GM21360 (cell line): ENCODE data around the gene SYT2.

ENCODE experiments used
- ATAC-seq: cut with Tn5 transposase; IDR thresholded peaks from one replicate; pipeline ENCODE4 v1.9.1; 2021; ENCODE audit warnings: mild to moderate bottlenecking, moderate library complexity; ENCODE audit not compliant: unreplicated experiment

The SYT2 gene

DNA sequence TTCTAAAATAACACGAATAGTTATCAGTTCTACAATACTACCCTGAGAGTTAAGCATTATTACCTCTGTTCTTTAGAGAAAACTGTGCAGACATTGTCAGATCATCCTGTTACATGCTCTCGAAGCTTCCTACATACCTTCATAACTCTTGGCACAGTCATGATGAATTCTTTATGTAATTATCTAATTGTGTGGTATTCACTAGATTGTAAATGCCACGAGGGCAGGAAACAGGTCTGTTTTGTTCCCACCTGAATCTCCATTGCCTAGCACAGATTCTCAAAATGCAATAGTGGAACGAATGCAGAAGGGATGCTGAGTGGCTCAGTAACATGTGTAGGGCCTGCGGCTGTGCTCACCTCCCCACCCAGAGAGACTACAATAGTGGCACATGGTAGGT is 3.4 kb downstream of the SYT2 start:
- no peak for ATAC-seq

DNA sequence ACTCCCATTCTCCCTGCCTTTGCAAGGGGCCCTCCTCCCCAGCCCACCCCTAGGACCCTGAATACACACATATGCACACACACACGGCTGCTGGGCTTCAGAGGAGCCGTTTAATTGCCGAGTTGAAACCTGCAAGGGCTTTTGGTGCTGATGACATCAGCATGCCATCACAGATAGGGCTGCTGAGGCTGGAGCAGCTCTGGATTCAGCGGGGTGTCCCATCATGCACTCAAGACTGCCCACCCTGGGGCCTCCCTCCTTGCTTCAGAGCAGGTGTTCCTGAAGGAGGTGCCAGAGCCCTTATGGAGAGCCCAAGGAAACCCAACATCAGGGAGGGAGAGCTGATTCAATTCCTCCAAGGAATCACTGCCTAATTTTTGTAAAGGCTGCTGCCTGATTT is 5.7 kb downstream of the SYT2 start:
- no peak for ATAC-seq

DNA sequence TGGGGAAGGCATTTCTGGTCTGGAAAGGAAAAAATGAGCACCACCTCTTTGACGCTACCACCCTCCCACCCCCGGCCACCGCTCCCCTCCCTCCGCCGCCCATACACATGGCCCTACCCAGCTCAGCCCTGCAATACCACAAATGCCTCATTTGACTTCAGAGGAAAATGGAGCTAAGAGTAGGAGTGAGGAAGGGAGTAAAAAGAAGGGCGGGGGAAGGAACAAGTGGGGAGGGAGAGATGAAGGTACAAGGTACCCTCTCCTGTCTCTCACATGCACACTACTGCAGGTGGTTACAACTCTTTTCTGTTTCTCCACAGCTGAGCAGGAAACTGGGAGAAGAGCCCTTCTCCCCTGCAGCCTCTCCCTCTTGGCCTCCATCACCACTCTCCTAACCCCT is 7.1 kb downstream of the SYT2 start:
- no peak for ATAC-seq

DNA sequence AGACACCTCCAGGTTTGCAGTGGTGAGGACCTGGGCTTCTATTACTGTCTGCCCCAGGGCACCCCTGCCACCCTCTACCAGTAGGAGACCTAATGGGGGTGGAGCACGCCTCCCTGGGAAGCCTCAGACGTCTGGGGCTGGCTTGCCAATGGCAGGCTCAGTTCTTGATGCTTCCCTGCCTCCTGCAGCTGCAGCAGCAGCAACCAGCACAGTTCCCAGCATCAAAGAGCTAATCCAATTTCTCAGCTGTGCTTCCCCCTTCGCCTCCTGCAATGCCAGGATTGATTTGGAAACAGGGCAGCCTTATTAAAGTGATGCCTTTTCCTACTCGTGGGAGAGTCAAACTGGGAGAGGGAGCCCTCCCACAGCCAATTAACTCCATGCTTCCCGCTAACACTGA is 8.2 kb downstream of the SYT2 start:
- ATAC-seq = no peak

DNA sequence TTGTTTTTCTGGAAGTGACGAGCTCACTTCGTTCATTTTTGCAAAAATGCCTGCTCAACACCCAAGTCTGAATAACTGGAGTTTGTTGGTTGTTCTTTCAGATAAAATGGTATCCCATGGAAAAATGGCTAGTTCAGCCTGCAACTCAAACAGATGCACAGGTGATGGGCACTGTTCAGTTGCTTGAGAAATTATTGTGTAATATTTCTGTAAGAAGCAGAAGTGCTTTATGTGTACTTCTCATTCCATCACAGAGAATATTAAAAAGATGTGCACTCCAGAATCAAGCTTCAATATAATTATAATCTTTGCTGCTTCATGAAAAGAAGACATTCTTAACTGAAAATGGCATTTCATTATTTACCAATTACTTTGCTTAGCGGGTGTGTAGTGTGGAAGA is 9.1 kb downstream of the SYT2 start:
- ATAC-seq = no peak

DNA sequence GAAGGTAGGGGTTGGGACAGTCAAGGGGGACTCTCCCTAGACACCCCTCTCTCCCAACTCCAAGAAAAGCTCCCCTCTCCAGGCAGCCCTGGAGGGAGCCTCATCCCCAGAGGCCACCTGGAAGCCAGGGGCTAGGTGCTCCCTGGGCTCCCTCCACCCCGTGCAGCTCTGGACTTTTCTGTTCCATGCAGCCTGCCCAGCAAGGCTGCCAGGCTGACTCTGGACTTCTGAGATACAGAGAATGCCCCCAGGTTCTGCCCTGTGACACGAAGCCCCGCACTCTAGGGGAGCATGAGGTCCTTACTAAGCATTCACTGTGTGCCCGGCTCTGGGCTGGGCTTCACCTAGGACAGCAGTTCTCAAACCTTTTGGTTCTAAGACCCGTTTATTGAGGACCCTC is 10.2 kb downstream of the SYT2 start:
- no peak for ATAC-seq

DNA sequence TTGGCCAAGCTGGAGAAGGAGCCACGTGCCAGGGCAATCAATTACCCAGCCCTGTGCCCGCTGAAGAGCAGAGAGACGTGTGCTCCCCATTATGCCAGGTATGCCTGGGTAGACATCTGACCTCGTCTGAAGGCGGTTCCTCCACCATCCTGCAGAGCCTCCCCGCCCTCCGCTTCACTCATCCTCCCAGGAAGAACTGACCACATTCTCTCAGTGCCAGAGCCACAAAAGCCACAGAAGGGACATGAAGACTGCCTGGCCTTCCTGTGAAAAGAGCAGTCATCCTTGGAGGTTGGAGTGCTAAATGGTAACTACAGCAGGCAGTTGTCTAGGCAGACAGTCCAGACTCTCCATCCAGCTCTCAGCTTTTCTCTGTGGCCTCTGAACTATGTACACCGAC is 12.0 kb downstream of the SYT2 start:
- ATAC-seq = no peak

DNA sequence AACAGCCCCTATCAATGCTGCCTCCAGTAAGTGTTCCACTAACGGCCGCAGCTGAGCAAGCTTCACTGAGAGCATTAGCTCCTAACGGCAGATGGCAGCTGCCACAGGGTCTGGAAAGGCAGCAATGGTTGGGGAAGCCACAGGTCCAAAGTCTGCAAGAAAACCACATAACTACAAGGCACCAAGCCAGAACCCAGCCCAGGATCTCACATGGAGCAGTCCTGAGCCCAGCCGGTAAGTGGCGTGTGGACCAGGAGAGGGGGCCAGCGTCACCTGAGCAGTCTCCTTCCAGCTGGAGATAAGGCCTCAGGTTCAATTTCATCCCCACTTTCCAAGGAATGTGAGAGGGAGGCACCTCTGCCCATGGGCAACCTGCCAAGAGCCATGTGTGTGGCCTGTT is 13.2 kb downstream of the SYT2 start:
- no peak for ATAC-seq

DNA sequence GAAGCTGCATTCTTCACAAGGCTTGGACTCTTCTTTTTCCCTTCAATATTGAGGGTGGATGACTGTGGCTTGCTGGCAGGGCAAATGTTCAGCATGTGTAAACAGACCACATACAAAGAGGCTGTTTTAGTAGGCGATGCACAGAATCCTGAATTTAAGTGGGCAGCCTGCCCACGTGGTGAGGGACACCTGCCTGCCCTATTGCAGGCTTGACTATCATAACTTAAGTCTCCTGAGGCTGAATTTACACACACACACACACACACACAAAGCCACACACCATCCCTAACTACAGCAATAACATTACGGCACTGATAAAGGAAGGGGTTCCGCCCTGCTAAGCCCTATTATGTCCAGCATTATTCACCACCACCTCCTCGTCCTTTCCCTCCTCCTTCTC is 15.9 kb downstream of the SYT2 start:
- no peak for ATAC-seq

DNA sequence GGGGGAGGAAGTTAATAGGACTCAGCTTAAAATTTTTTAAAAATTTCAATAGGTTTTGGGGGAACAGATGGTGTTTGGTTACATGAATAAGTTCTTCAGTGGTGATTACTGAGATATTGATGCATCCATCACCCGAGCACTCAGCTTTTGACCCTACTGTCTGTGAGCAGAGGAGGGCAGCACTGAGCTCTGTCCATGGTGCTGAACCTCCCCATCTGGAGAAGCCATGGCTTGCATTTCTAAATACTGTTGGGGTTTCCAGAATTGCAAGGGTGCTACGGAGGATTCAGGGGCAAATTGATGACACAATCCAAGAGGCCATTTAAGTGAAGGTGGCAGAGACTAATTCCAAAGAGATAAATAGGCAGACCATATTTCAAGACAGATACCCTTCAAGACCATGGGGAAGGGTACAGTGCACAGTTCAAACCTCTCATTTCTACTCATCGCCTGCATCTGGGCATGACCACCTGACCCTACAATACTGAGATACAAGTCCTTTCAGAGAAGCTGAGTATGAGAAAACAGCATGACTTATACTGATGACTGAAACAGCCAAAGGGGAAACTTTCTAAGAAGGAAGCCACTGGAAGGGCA is 17.2 kb downstream of the SYT2 start:
- no peak for ATAC-seq

DNA sequence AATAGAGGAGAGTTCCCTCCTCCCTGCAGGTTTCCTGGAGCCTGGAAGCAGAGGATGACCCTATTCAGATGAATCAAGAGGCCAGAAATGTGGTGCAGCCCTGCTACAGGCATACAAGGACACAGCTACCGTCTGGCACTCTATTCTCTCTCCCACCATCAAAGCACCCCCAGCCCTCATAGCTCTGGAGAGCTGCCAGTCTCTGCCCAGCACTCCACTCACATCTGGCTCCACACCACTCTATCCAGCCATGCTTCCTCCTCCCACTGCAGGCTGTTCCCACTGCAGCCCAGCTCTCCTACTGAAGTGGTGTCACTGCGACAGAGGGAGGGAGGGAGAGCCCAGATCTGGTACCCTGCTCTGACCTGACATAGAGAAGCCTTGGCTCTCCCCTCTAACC is 18.4 kb downstream of the SYT2 start:
- no peak for ATAC-seq

DNA sequence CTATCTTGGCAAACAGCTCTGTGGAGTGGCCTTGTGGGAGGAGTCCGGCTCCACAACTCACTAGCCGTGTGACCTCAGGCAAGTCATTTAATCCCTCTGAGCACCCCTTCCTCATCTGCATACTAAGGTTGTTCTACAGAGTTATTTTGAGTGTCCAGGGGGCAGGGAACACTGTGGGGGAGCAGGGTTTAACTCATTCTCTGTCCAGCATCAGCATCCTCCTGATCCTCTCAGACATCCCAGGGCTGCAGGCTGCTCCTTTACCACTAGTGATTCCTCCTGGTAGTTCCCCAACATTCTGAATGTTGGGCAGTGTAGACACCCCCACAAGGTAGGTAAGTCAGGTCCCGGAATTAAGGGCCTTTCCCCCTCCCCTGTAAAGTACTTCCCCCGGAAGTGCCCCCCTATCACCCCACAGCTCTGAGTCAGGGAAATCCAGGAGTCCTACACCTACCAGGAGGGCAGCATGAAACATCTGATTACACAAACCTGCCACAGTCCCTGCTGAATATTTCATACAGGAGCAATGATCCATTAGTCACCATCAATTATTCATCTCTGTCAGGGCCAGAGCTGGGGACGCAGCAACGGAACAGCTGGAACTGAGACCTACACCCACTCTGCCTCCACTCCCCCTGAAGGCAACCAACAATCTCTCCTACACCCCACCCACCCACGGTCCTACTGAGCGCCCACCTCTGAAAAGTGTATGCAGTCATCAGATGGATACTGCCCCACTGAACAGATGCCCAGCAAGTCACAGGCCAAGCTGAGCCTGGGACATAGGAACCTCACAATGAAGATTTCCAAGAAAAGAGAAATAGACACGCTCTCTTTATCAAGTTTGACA is 20.5 kb downstream of the SYT2 start:
- no peak for ATAC-seq

DNA sequence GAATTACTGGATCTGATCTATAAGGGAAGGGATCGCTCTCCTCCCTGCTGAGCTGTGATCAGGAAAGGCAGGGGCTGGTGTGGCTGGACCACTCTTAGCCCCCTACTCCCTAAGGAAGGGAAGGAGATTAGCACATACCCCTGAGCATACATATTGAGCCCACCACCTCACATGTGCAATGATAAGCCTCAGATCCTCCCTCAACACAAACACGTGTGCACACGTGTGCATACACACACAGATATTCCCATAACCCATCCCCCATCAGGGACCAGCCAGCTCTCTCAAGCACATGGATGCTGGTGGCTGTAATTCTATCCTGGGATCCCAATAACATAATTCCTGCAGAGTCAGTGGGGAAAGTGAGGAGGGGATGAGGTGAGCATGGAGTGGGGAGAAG is 21.2 kb downstream of the SYT2 start:
- no peak for ATAC-seq

DNA sequence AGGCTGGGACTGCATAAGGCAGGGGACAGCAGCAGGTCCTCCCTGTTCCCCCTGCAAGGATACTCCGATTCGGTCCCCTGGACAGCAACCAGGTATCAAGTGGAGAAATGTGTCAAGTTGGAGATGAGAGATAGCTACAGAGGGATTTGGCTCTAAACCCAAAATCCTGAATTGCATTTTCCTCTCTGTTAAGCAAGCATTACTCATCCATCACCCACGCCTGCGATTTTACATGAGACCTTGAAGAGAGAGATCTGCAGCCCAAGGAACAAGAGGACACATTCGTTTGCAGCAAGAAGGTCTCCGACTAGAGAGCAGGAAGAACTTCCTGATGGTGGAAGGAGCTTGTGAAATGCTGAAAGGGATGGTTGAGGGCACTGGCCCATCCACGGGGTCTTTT is 21.9 kb downstream of the SYT2 start:
- no peak for ATAC-seq

DNA sequence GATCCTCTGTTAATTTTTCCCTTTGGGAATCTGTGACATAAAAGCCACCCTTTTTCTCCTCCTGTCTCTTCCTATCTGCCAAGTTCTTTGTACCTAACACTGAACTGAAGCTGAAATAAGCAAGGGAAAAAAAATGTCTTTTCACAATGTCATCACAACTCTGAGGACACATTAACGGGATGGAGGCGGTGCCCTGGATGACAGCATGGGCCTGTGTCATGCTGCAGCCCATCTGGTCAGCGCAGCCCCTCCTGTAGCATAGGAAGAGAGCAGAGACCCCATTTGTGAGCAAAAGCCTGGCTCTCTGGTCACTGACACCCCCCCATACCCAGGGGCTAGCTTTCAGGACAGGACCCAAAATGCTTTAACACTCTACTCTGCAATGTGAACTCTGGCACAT is 22.5 kb downstream of the SYT2 start:
- no peak for ATAC-seq

DNA sequence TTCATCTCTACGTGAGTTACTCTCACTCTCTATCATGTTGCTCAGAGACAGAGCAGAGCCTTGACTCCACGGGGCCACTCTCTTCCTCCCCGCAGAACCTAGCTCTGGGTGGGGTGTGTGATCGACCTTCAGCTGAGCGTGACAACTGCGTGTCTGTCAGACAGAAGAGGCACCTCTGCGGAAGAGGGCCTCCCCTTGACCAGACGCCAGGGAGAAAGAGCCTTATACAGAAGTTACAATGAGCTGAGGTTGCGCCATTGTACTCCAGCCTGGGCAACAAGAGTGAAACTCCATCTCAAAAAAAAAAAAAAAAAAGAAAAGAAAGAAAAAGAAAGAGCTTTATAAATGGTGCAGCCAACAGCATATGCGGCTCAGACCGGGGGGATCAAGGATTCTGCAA is 22.9 kb downstream of the SYT2 start:
- ATAC-seq = no peak

DNA sequence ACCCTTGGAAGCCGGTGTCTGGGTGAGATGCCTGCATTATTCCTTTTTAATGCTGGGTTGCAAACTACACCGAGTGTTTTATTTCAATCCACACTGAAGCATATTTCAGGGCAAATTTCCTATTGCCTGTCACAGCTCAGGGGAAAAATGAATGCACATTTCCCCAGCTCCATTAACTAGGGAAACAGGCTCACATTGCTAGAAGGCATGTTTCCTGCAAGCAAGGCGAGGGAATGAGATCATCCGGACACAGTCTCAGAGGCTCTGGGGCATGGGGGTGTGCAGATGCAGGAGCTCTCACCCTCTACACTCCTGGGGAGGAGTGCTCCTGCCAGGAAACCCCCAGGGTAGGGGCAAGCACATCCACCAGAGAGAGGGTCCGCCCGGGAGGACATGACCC is 24.6 kb downstream of the SYT2 start:
- no peak for ATAC-seq

DNA sequence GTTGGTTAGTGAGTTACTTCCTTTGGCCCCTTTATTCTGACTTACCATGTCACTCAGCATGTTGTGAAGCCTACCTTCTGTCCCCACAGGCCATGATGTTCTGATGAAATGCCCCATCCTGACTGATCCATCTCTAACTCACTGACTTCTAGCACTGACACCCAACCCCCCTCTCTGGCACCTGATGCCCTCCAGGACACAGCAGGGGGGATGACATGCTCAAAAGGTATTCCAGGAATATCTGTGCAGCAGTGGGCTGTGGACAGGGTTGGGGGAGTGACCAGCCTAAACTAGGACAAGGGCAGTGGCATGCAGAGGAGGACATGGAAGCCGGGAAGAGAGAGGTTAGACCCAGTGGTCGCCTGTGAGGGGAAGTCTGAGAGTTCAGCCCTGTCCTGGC is 25.5 kb downstream of the SYT2 start:
- no peak for ATAC-seq

DNA sequence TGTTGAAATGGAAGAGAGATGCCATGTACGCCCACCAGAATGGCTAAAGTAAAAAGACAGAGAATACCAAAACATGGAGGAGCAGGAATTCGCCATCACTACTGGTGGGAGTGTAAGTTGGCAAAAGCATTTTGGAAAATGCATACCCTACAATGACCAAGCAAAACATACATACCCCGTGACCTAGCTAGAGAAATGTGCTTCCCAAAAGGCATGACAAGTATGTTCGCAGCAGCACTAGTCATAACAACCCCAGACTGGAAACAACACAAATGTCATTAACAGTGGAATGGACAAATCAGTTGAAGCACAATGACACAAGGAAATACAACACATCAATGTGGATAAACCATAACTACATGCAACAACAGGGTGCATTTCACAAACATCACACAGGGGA is 27.2 kb downstream of the SYT2 start:
- no peak for ATAC-seq

DNA sequence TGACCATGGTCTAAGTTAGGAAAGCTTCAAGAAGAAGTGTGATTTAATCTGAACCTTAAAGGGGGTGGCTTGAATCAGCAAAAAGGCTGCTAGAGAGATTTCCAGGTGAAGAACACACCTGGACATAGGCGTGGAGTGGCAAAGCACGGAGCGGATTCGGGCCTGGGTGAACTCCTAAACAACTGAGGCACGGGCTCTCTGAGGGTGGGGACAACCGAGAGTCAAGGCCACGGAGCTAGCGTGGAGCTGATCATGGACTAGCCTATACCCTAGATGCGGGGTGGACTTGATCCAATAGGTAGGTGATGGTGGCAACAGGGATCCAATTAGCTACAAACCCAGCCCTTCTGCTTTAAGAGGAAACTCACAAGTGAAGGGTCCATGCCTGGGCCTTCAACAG is 27.8 kb downstream of the SYT2 start:
- no peak for ATAC-seq

DNA sequence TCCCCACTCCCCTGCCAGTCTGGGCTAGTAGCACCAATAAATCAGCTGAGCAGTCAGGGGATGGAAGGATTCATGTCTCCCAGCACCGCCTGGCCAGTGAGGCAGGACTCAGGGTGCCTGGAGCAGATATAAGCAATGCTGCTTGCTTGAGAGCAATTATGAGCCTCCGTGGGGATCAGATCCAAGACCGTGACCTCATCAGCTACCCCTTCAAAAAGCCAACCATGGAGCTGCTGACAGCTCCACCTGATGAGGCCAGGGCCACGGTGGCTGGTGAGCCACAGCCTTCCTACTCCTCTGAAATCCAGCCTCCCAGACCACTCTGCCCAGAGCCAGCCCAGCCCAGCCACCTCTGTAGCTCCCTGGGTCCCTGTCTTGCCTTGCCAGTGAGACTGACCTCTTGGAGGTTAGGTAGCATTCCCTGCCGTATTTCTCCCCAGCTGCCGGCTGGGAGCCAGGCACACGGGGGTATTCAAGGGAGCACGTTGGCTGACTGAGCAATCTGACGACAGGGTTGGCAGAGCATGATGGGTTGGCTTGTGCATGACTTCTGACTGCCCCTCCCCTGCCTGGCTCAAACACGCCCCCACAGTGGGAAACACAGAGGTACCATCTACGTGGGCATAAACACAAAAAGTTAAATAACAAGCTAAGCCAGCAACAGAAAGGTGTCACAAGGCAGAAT is 28.4 kb downstream of the SYT2 start:
- no peak for ATAC-seq
